Measurements from ENCODE around the gene PIGZ. TPM values are rescaled to one million over a fixed set of nuclear protein-coding genes. Genes with fewer than 3 reads are reported as not detected.

PIGZ gene
- total RNA-seq, 1 donor from 2014 or later = 0.88 TPM

DNA sequence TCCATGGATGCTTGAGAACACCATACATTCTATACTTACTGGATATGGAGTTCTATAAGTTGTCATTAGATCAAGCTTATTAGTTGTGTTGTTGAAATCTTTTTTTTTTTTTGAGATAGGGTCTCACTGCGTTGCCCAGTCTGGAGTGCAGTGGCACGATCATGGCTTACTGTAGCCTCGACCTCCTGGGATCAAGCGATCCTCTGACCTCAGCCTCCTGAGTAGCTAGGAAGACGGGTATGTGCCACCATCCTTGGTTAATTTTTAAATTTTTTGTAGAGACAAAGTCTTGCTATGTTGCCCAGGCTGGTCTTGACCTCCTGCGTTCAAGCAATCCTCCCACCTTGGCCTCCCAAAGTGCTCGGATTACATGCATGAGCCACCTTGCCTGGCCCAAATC lies 13.8 kb downstream of the PIGZ start:
- no peak for TF ChIP-seq CTCF (IDR thresholded peaks at IDR 0.05; ENCODE audit: insufficient read depth, low read length, poor library complexity, severe bottlenecking)

GRCh38 chr3:196951371-196951770 lies 17.3 kb downstream of the PIGZ start:
- TF ChIP-seq CTCF (IDR thresholded peaks at IDR 0.05; ENCODE audit: insufficient read depth, low read length, poor library complexity, severe bottlenecking) = no peak
- H3K4me3 ChIP-seq (ENCODE audit: low read depth, low read length) = no peak overlapping the region
- peaks cover 5% of the 10 kb centered on the region for H3K27me3 ChIP-seq (ENCODE audit: control insufficient read depth, insufficient read depth, low read length)
- no peak for DNase-seq (ENCODE audit: low read depth)
- H3K36me3 ChIP-seq (ENCODE audit: control insufficient read depth, insufficient read depth, low read length) = no peaks in the 10 kb centered on the region

More for the DNA sequence above, 13.8 kb downstream of the PIGZ start:
- H3K27me3 ChIP-seq (ENCODE audit: control insufficient read depth, insufficient read depth, low read length) = no peaks in the 10 kb centered on the region
- no peaks in the 10 kb centered on the region for H3K36me3 ChIP-seq (ENCODE audit: control insufficient read depth, insufficient read depth, low read length)
- H3K4me3 ChIP-seq (ENCODE audit: low read depth, low read length) = no peak overlapping the region
- DNase-seq (ENCODE audit: low read depth) = no peak

- peaks cover 5% of the 10 kb centered on the region for H3K27me3 ChIP-seq (ENCODE audit: control insufficient read depth, insufficient read depth, low read length)
- no peak for TF ChIP-seq CTCF (IDR thresholded peaks at IDR 0.05; ENCODE audit: insufficient read depth, low read length, poor library complexity, severe bottlenecking)
- no peak overlapping the region for H3K4me3 ChIP-seq (ENCODE audit: low read depth, low read length)
- no peak for DNase-seq (ENCODE audit: low read depth)
- H3K36me3 ChIP-seq (ENCODE audit: control insufficient read depth, insufficient read depth, low read length) = no peaks in the 10 kb centered on the region
Measured at GRCh38 chr3:196949750-196950149, 18.9 kb downstream of the PIGZ start.

DNA sequence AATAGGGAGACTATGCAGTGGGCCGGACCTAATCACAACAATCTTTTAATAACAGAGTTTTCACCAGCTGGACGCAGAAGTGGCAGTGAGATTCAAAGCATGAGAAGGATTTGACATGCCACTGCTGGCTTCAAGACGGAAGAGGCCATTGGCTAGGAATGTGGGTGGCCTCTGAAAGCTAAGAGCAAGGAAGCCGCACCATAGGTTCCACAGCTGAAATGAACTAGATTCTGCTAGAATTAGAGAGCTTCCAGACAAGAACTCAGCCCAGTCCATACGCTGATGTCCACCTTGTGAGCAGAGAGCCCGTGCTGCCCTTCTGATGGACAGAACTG lies 19.4 kb downstream of the PIGZ start:
- DNase-seq (ENCODE audit: low read depth) = no peak
- Histone ChIP-seq H3K27me3 (ENCODE audit: control insufficient read depth, insufficient read depth, low read length) (peaks cover 5% of the 10 kb centered on the region), H3K4me3 (ENCODE audit: low read depth, low read length) (no peak overlapping the region), H3K36me3 (ENCODE audit: control insufficient read depth, insufficient read depth, low read length) (no peaks in the 10 kb centered on the region)
- TF ChIP-seq CTCF (IDR thresholded peaks at IDR 0.05; ENCODE audit: insufficient read depth, low read length, poor library complexity, severe bottlenecking) = no peak

GRCh38 chr3:196948442-196949284 lies 20.0 kb downstream of the PIGZ start:
- DNase-seq (ENCODE audit: low read depth) = no peak
- peak; percentile 27 for TF ChIP-seq CTCF (IDR thresholded peaks at IDR 0.05; ENCODE audit: insufficient read depth, low read length, poor library complexity, severe bottlenecking)

More at GRCh38 chr3:196948442-196949284, 20.0 kb downstream of the PIGZ start:
- Histone ChIP-seq H3K27me3 (ENCODE audit: control insufficient read depth, insufficient read depth, low read length) (peaks cover 5% of the 10 kb centered on the region), H3K4me3 (ENCODE audit: low read depth, low read length) (no peak overlapping the region), H3K36me3 (ENCODE audit: control insufficient read depth, insufficient read depth, low read length) (no peaks in the 10 kb centered on the region)
